Colonic mucosa (tissue), 4 donors: ENCODE results near the gene CCDC110. TPM values are rescaled to one million over a fixed set of nuclear protein-coding genes. Genes with fewer than 3 reads are reported as not detected.

ENCODE experiments used
- DNase-seq: peaks from one replicate; pipeline ENCODE4 v3.0.0-alpha.2; 2020
- H3K27ac ChIP-seq: fragments of 200-600 bp; one replicate; pipeline ENCODE4 v1.8.0; 2021
- H3K27me3 ChIP-seq: fragments of 200-600 bp; one replicate; pipeline ENCODE4 v1.8.0; 2021
- H3K36me3 ChIP-seq: fragments of 200-600 bp; one replicate; pipeline ENCODE4 v1.8.0; 2021
- H3K4me1 ChIP-seq: fragments of 200-600 bp; one replicate; pipeline ENCODE4 v1.8.0; 2021; ENCODE audit warnings: mild to moderate bottlenecking
- H3K4me3 ChIP-seq: fragments of 200-600 bp; one replicate; pipeline ENCODE4 v1.8.0; 2021
- H3K9ac ChIP-seq, 2 donors: one replicate each; pipeline ENCODE4 v1.7.0; 2013; ENCODE audit warnings: control low read depth in 2 of 2, low read depth in 2 of 2, low read length in 2 of 2
- H3K9me3 ChIP-seq: fragments of 200-600 bp; one replicate; pipeline ENCODE4 v1.8.0; 2021
- CTCF ChIP-seq: fragments of 200-600 bp; IDR thresholded peaks from one replicate; pipeline ENCODE4 v1.8.0; 2022; ENCODE audit warnings: antibody characterized with exemption, mild to moderate bottlenecking
- intact Hi-C: fragments of 100-400 bp; cut with DNase I; formaldehyde crosslinking; loops from one replicate; pipeline ENCODE4 v1.14.1; 2022
- total RNA-seq, 2 donors: library from RNA; stranded (reverse); fragmentation: NEBNext Ultra II Directional in 1 of 2; extraction: Animal tissue kit (Norgen Biotek cat#: 25700) in 1 of 2; gene quantifications; one replicate each; pipeline ENCODE4 v1.2.1, GENCODE V29; 2021
- donor health status: healthy.
- donor health status: DM: no; HTN: no; CAD: no.
- donor health status: DM: no; HTN: no; CAD: no.

The CCDC110 gene
- total RNA-seq, 2 donors from 2014 or later: 3.6 TPM

- no peak overlapping the region for H3K27ac ChIP-seq
- H3K4me1 ChIP-seq: no peaks in the 10 kb centered on the region
- no peaks in the 10 kb centered on the region for H3K9me3 ChIP-seq
- intact Hi-C loops: loop anchor here (5.0 kb wide), 1 partner anchor 40 kb away; the partner anchor contains the start of gene UFSP2
- H3K4me3 ChIP-seq: no peak overlapping the region
- H3K27me3 ChIP-seq: no peaks in the 10 kb centered on the region
- H3K9ac ChIP-seq: no peak overlapping the region
- H3K36me3 ChIP-seq: no peaks in the 10 kb centered on the region
- TF ChIP-seq CTCF: no peak
- no peak for DNase-seq
Measured at GRCh38 chr4:185467101-185467500, 4.4 kb downstream of the CCDC110 start.

GRCh38 chr4:185465707-185466106 lies 5.8 kb downstream of the CCDC110 start:
- no peak for DNase-seq
- Histone ChIP-seq H3K27ac (no peak overlapping the region), H3K36me3 (no peaks in the 10 kb centered on the region), H3K27me3 (no peaks in the 10 kb centered on the region), H3K4me3 (no peak overlapping the region), H3K9me3 (no peaks in the 10 kb centered on the region), H3K9ac (no peak overlapping the region), H3K4me1 (no peaks in the 10 kb centered on the region)
- intact Hi-C loops: loop anchor here (5.0 kb wide), 1 partner anchor 38 kb away; the partner anchor contains the start of gene UFSP2
- TF ChIP-seq CTCF: no peak

GRCh38 chr4:185464887-185465286 lies 6.6 kb downstream of the CCDC110 start:
- H3K27ac ChIP-seq: no peak overlapping the region
- H3K4me1 ChIP-seq: no peaks in the 10 kb centered on the region
- TF ChIP-seq CTCF: no peak
- H3K9me3 ChIP-seq: no peaks in the 10 kb centered on the region
- H3K27me3 ChIP-seq: no peaks in the 10 kb centered on the region
- intact Hi-C loops: loop anchor here (5.0 kb wide), 1 partner anchor 38 kb away; the partner anchor contains the start of gene UFSP2
- no peak overlapping the region for H3K4me3 ChIP-seq
- H3K9ac ChIP-seq: no peak overlapping the region
- DNase-seq: no peak
- H3K36me3 ChIP-seq: no peaks in the 10 kb centered on the region

GRCh38 chr4:185464183-185464582 lies 7.3 kb downstream of the CCDC110 start:
- TF ChIP-seq CTCF: no peak
- Histone ChIP-seq H3K36me3 (no peaks in the 10 kb centered on the region), H3K9ac (no peak overlapping the region), H3K27ac (no peak overlapping the region), H3K27me3 (no peaks in the 10 kb centered on the region), H3K4me3 (no peak overlapping the region), H3K9me3 (no peaks in the 10 kb centered on the region), H3K4me1 (no peaks in the 10 kb centered on the region)
- DNase-seq: no peak
- intact Hi-C loops: no loop called here

- Histone ChIP-seq H3K4me3 (no peak overlapping the region), H3K27ac (no peak overlapping the region), H3K27me3 (no peaks in the 10 kb centered on the region), H3K9ac (no peak overlapping the region), H3K36me3 (no peaks in the 10 kb centered on the region), H3K4me1 (no peaks in the 10 kb centered on the region), H3K9me3 (no peaks in the 10 kb centered on the region)
- intact Hi-C loops: no loop called here
- no peak for TF ChIP-seq CTCF
- no peak for DNase-seq
Measured at GRCh38 chr4:185463541-185463940, 8.0 kb downstream of the CCDC110 start.
